Stimulated activated naive CD8-positive, alpha-beta T cell treated with anti-CD3 and anti-CD28 coated beads, Interleukin-15, Interleukin-2, amounts not matched to agents 100 ng/mL and 50 ng/mL, for 24 hours (primary cell): Measurements from ENCODE around the gene ASXL2.

Experiments used
- H3K27ac Mint-ChIP-seq: one replicate; pipeline ENCODE4 v1.8.0; 2021; ENCODE audit warnings: mild to moderate bottlenecking, mixed read lengths
- H3K27me3 Mint-ChIP-seq: one replicate; pipeline ENCODE4 v1.8.0; 2021; ENCODE audit warnings: mixed read lengths
- H3K36me3 Mint-ChIP-seq: one replicate; pipeline ENCODE4 v1.8.0; 2021; ENCODE audit warnings: low read depth, mixed read lengths
- H3K4me1 Mint-ChIP-seq: one replicate; pipeline ENCODE4 v1.8.0; 2021; ENCODE audit warnings: low read depth, mixed read lengths
- H3K4me3 Mint-ChIP-seq: one replicate; pipeline ENCODE4 v1.8.0; 2021; ENCODE audit warnings: mild to moderate bottlenecking, mixed read lengths
- H3K9me3 Mint-ChIP-seq: one replicate; pipeline ENCODE4 v1.8.0; 2021; ENCODE audit warnings: mixed read lengths

ASXL2 gene

GRCh38 chr2:25763575-25763974, 114.7 kb downstream of the ASXL2 start:
- no peaks in the 10 kb centered on the region for H3K9me3 Mint-ChIP-seq
- H3K27ac Mint-ChIP-seq: no peak overlapping the region
- no peaks in the 10 kb centered on the region for H3K27me3 Mint-ChIP-seq
- H3K4me3 Mint-ChIP-seq: no peak overlapping the region
- peaks cover 24% of the 10 kb centered on the region for H3K4me1 Mint-ChIP-seq
- H3K36me3 Mint-ChIP-seq: peaks cover 75% of the 10 kb centered on the region

- peak overlapping the region; percentile 28 for H3K27ac Mint-ChIP-seq
- H3K27me3 Mint-ChIP-seq: no peaks in the 10 kb centered on the region
- H3K4me3 Mint-ChIP-seq: no peak overlapping the region
These were observed 118.0 kb downstream of the ASXL2 start for GRCh38 chr2:25760297-25760696.

GRCh38 chr2:25758348-25758747, 119.9 kb downstream of the ASXL2 start:
- peaks cover 23% of the 10 kb centered on the region for H3K4me1 Mint-ChIP-seq
- no peaks in the 10 kb centered on the region for H3K27me3 Mint-ChIP-seq
- no peak overlapping the region for H3K4me3 Mint-ChIP-seq
- H3K36me3 Mint-ChIP-seq: peaks cover 78% of the 10 kb centered on the region
- no peaks in the 10 kb centered on the region for H3K9me3 Mint-ChIP-seq
- no peak overlapping the region for H3K27ac Mint-ChIP-seq

More at GRCh38 chr2:25760297-25760696, 118.0 kb downstream of the ASXL2 start:
- H3K36me3 Mint-ChIP-seq: peaks cover 71% of the 10 kb centered on the region
- no peaks in the 10 kb centered on the region for H3K9me3 Mint-ChIP-seq
- H3K4me1 Mint-ChIP-seq: peaks cover 11% of the 10 kb centered on the region

DNA sequence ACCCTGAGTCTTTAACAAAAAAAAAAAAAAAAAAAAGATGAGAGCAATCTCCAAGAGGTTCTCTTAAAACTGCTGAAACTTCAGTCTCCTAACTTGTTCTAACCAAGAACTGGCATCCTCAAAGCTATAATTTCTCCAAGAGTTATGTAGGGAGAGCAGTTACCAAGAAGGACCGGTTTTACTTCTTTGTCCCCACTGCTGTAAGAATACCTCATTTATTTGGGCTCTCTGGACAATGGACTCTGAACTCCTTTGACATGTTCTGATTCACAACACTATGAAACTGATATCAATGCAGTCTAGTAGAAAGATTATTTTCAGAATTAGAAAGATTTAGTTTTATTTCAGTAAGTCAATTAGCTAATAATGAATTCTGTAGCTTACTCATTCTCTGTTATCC, 120.4 kb downstream of the ASXL2 start:
- H3K27ac Mint-ChIP-seq: no peak overlapping the region
- no peak overlapping the region for H3K4me3 Mint-ChIP-seq
- H3K36me3 Mint-ChIP-seq: peaks cover 76% of the 10 kb centered on the region
- no peaks in the 10 kb centered on the region for H3K9me3 Mint-ChIP-seq
- H3K4me1 Mint-ChIP-seq: peaks cover 28% of the 10 kb centered on the region
- H3K27me3 Mint-ChIP-seq: no peaks in the 10 kb centered on the region

- Mint-ChIP-seq H3K4me3 (no peak overlapping the region), H3K27me3 (no peaks in the 10 kb centered on the region), H3K9me3 (no peaks in the 10 kb centered on the region), H3K36me3 (peaks cover 81% of the 10 kb centered on the region), H3K27ac (no peak overlapping the region), H3K4me1 (peaks cover 27% of the 10 kb centered on the region)
These were observed 121.8 kb downstream of the ASXL2 start for GRCh38 chr2:25756536-25756935.

DNA sequence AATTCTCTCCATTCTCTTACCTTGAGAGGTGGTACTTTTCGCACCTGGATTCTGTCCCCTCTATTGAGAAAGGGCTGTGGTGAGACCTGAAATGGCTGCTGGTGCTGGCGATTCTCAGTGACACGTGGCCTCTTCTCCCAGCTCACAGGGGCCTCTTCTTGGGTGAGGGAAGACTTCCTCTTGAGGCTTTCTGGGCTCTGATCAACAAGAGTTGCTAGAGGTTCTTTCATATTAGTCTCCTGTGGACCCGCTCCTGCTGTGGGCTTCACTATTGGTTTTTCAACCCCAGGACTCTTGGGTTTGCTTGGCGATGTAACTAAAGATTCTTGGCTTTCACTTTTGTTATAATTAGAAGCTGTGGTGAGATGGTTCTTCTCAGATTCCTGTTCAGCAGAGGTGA, 128.6 kb downstream of the ASXL2 start:
- Mint-ChIP-seq H3K27me3 (no peaks in the 10 kb centered on the region), H3K36me3 (peaks cover 77% of the 10 kb centered on the region), H3K4me3 (no peak overlapping the region), H3K27ac (peak overlapping the region; percentile 76), H3K9me3 (no peaks in the 10 kb centered on the region), H3K4me1 (peaks cover 26% of the 10 kb centered on the region)

DNA sequence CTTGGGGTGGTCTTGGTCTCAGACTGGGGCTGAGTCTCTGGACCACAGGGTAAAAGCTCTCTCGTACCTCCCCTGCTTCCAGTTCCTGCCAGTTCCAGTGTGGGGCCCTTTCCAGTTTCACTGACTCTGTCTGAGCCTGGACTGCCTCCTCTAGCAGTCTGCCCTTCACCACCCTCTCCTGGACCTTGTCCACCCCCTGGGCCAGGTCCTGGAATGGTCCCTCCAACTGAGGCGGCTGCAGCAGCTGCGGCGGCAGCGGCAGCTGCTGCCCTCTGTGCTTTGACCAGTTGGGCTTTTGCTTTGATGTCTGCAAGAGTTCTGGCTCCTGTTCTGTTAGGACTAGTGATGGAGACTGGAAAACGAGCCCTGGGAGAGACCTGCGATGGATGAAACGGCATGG, 134.2 kb downstream of the ASXL2 start:
- no peak overlapping the region for H3K4me3 Mint-ChIP-seq
- peaks cover 77% of the 10 kb centered on the region for H3K36me3 Mint-ChIP-seq
- H3K4me1 Mint-ChIP-seq: peaks cover 30% of the 10 kb centered on the region
- no peaks in the 10 kb centered on the region for H3K9me3 Mint-ChIP-seq
- no peaks in the 10 kb centered on the region for H3K27me3 Mint-ChIP-seq
- no peak overlapping the region for H3K27ac Mint-ChIP-seq

- Mint-ChIP-seq H3K27ac (no peak overlapping the region), H3K9me3 (no peaks in the 10 kb centered on the region), H3K36me3 (peaks cover 75% of the 10 kb centered on the region), H3K4me1 (peaks cover 30% of the 10 kb centered on the region), H3K4me3 (no peak overlapping the region), H3K27me3 (no peaks in the 10 kb centered on the region)
These were observed 135.0 kb downstream of the ASXL2 start for GRCh38 chr2:25743132-25743830.

GRCh38 chr2:25742501-25742900, 135.8 kb downstream of the ASXL2 start:
- peaks cover 68% of the 10 kb centered on the region for H3K36me3 Mint-ChIP-seq
- no peaks in the 10 kb centered on the region for H3K27me3 Mint-ChIP-seq
- H3K9me3 Mint-ChIP-seq: no peaks in the 10 kb centered on the region
- H3K4me1 Mint-ChIP-seq: peaks cover 30% of the 10 kb centered on the region
- no peak overlapping the region for H3K4me3 Mint-ChIP-seq
- no peak overlapping the region for H3K27ac Mint-ChIP-seq

- peak overlapping the region; percentile 52 for H3K27ac Mint-ChIP-seq
- peaks cover 64% of the 10 kb centered on the region for H3K36me3 Mint-ChIP-seq
These were observed 137.4 kb downstream of the ASXL2 start for GRCh38 chr2:25740810-25741381.

GRCh38 chr2:25738383-25739343, 139.6 kb downstream of the ASXL2 start:
- Mint-ChIP-seq H3K4me1 (peaks cover 24% of the 10 kb centered on the region), H3K27ac (no peak overlapping the region), H3K9me3 (no peaks in the 10 kb centered on the region), H3K27me3 (no peaks in the 10 kb centered on the region), H3K4me3 (no peak overlapping the region), H3K36me3 (peaks cover 50% of the 10 kb centered on the region)

More at GRCh38 chr2:25740810-25741381, 137.4 kb downstream of the ASXL2 start:
- Mint-ChIP-seq H3K4me1 (peaks cover 33% of the 10 kb centered on the region), H3K4me3 (no peak overlapping the region), H3K27me3 (no peaks in the 10 kb centered on the region), H3K9me3 (no peaks in the 10 kb centered on the region)

- peak overlapping the region; percentile 29 for H3K27ac Mint-ChIP-seq
- H3K36me3 Mint-ChIP-seq: peaks cover 35% of the 10 kb centered on the region
- H3K9me3 Mint-ChIP-seq: peaks cover 4% of the 10 kb centered on the region
- peaks cover 11% of the 10 kb centered on the region for H3K4me1 Mint-ChIP-seq
- H3K4me3 Mint-ChIP-seq: no peak overlapping the region
- no peaks in the 10 kb centered on the region for H3K27me3 Mint-ChIP-seq
These were observed 141.3 kb downstream of the ASXL2 start for GRCh38 chr2:25736899-25737515.

DNA sequence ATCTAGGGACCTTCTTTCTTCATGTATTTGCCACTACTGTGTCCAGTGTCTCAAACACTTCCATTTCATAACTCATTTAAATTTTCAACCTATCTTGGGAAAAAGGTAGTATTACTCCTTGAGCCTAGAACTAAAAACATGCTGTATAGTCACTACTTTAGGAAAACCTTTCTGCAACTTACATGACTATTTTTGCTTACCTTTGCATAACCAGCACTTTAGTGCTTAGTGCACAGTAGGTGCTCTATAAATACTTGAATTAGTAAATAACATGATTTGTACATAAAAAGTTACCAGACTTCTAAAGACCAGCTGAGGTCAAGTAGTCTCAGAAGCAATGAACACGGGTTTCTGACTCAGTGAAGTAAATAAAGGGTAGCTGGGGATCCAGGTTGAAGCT, 142.5 kb downstream of the ASXL2 start:
- Mint-ChIP-seq H3K4me3 (no peak overlapping the region), H3K27ac (no peak overlapping the region), H3K9me3 (peaks cover 4% of the 10 kb centered on the region), H3K4me1 (peaks cover 6% of the 10 kb centered on the region), H3K36me3 (peaks cover 23% of the 10 kb centered on the region), H3K27me3 (no peaks in the 10 kb centered on the region)

GRCh38 chr2:25728559-25728958, 149.7 kb downstream of the ASXL2 start:
- Mint-ChIP-seq H3K27me3 (no peaks in the 10 kb centered on the region), H3K27ac (no peak overlapping the region), H3K4me1 (no peaks in the 10 kb centered on the region), H3K36me3 (no peaks in the 10 kb centered on the region), H3K9me3 (peaks cover 4% of the 10 kb centered on the region), H3K4me3 (no peak overlapping the region)

DNA sequence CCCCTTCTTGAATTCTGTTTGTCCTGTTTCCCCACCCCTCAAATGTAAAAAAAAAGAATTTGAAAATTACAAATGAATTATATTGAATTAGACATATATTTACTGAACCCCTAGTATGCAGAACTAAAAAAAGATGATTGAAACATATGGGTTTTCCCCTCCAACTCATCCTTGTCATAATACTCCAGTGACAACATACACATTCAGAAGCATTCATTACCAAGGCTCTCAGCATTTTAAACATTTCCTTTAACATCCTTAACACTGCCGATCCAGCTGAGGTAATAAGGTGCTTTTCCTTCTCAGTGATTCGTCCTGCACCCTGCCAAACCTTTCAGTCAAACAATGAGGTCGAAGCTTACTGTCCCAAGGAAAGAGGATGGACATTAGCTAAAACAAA, 151.8 kb downstream of the ASXL2 start:
- Mint-ChIP-seq H3K4me3 (no peak overlapping the region), H3K36me3 (no peaks in the 10 kb centered on the region), H3K27ac (no peak overlapping the region), H3K9me3 (no peaks in the 10 kb centered on the region), H3K4me1 (no peaks in the 10 kb centered on the region), H3K27me3 (no peaks in the 10 kb centered on the region)
